ENCODE results near the gene TRAPPC12. TPM values are rescaled to one million over a fixed set of nuclear protein-coding genes. Genes with fewer than 3 reads are reported as not detected.

Gene TRAPPC12
- total RNA-seq, 1 donor from 2014 or later: 95.4 TPM

- ChIA-PET POLR2A (no interaction called here), CTCF (no interaction called here)
- H3K4me1 Mint-ChIP-seq: peaks cover 10% of the 10 kb centered on the region
- ATAC-seq (ENCODE audit: low read depth) (no peak), DNase-seq (no peak)
- no peak overlapping the region for H3K4me3 Mint-ChIP-seq
- intact Hi-C loops (cut with micrococcal nuclease): no loop called here
- TF ChIP-seq, protein P1, sequence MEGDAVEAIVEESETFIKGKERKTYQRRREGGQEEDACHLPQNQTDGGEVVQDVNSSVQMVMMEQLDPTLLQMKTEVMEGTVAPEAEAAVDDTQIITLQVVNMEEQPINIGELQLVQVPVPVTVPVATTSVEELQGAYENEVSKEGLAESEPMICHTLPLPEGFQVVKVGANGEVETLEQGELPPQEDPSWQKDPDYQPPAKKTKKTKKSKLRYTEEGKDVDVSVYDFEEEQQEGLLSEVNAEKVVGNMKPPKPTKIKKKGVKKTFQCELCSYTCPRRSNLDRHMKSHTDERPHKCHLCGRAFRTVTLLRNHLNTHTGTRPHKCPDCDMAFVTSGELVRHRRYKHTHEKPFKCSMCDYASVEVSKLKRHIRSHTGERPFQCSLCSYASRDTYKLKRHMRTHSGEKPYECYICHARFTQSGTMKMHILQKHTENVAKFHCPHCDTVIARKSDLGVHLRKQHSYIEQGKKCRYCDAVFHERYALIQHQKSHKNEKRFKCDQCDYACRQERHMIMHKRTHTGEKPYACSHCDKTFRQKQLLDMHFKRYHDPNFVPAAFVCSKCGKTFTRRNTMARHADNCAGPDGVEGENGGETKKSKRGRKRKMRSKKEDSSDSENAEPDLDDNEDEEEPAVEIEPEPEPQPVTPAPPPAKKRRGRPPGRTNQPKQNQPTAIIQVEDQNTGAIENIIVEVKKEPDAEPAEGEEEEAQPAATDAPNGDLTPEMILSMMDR (IDR thresholded peaks at IDR 0.05): no peak
- H3K27ac Mint-ChIP-seq: no peak overlapping the region
- H3K9me3 Mint-ChIP-seq: no peaks in the 10 kb centered on the region
- peaks cover 52% of the 10 kb centered on the region for H3K36me3 Mint-ChIP-seq (ENCODE audit: low read depth)
- H3K27me3 Mint-ChIP-seq: no peaks in the 10 kb centered on the region
These were observed 103.9 kb downstream of the TRAPPC12 start for GRCh38 chr2:3483227-3483985.

DNA sequence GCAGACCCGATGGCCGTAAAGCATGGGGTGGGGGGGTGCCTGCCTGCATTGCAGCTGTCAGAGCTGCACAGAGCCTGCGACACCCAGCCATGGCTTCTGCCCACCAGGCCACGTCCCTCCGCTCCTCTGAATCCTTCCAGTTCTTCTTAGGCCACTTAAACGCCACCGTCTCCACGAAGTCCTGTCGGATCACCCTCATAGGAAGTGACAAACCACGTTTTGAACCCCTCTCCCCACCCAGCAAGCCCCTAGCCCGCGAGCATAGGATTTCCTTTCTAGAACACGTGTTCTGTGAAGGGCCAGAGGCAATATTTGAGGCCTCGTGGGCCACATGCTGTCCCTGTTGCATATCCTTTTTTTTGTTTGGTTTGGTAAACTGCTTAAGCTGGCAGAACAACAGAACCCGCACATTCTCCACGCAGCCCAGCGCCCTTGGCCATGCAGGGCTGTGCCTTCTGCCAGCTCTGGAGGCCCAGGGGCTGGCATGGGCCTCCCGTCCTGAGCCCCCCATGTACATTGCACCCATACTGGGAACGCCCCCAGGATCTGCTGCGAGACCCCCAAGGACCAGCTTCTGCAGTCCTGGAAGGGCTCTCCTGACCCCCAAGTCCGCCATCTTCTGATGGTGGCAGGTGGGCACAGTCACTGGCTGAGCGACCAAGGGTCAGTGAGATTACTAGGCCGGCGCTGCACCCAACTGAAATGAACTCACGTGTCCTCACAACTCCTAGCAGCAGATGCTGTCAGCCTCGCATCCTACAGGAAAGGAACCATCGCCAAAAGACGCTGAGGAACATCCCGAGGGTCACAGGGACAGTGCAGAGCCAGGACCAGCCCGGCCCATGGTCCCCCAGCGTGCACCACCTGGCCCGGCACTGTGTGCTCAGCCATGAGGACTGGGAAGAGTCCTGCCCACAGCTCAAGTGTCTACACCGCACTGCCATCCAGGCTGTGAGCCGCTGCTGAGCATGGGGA is 104.8 kb downstream of the TRAPPC12 start:
- Mint-ChIP-seq H3K27me3 (no peaks in the 10 kb centered on the region), H3K27ac (no peak overlapping the region), H3K36me3 (ENCODE audit: low read depth) (peaks cover 47% of the 10 kb centered on the region), H3K4me1 (peaks cover 10% of the 10 kb centered on the region), H3K9me3 (no peaks in the 10 kb centered on the region), H3K4me3 (no peak overlapping the region)
- DNase-seq (no peak), ATAC-seq (ENCODE audit: low read depth) (no peak)
- CTCF ChIA-PET: no interaction called here
- TF ChIP-seq, protein P1 (IDR thresholded peaks at IDR 0.05): no peak
- POLR2A ChIA-PET: no interaction called here
- intact Hi-C loops (cut with micrococcal nuclease): no loop called here

DNA sequence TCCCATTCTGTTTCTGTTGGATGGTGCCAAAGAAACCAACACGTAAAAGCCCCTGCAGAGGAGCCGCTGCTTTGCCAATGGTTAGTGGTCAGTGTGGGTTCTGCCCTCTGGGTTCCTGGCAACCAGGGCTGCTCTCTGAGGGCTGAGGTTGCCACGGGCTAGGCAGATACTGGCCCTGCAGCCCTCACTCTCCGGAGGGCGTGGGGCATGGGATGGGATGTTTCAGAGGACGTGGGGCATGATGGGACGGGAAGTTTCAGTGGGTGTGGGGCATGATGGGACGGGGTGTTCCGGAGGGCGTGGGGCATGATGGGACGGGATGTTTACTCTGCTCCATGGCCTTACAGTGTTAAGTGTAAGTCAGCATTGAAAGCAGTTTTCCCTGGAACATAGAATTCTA is 105.7 kb downstream of the TRAPPC12 start:
- no peak overlapping the region for H3K27ac Mint-ChIP-seq
- POLR2A ChIA-PET: no interaction called here
- TF ChIP-seq, protein P1 (IDR thresholded peaks at IDR 0.05): no peak
- peaks cover 5% of the 10 kb centered on the region for H3K4me1 Mint-ChIP-seq
- H3K4me3 Mint-ChIP-seq: no peak overlapping the region
- H3K36me3 Mint-ChIP-seq (ENCODE audit: low read depth): peaks cover 38% of the 10 kb centered on the region
- H3K27me3 Mint-ChIP-seq: no peaks in the 10 kb centered on the region
- no peak for DNase-seq
- intact Hi-C loops (cut with micrococcal nuclease): no loop called here
- ATAC-seq (ENCODE audit: low read depth): no peak
- H3K9me3 Mint-ChIP-seq: no peaks in the 10 kb centered on the region
- CTCF ChIA-PET: no interaction called here

- TF ChIP-seq, protein P1 (IDR thresholded peaks at IDR 0.05): no peak
- DNase-seq (no peak), ATAC-seq (ENCODE audit: low read depth) (no peak)
- H3K27me3 Mint-ChIP-seq: no peaks in the 10 kb centered on the region
- no peak overlapping the region for H3K4me3 Mint-ChIP-seq
- peaks cover 34% of the 10 kb centered on the region for H3K36me3 Mint-ChIP-seq (ENCODE audit: low read depth)
- H3K27ac Mint-ChIP-seq: no peak overlapping the region
- intact Hi-C loops (cut with micrococcal nuclease): no loop called here
- no peaks in the 10 kb centered on the region for H3K9me3 Mint-ChIP-seq
- POLR2A ChIA-PET: no interaction called here
- H3K4me1 Mint-ChIP-seq: no peaks in the 10 kb centered on the region
- CTCF ChIA-PET: no interaction called here
These were observed 106.8 kb downstream of the TRAPPC12 start for GRCh38 chr2:3486047-3487027.
